SK-N-SH treated with all-trans-retinoic acid at 6 μM for 48 hours (cell line): ENCODE data around the gene HSDL1.

ENCODE experiments used
- ATAC-seq: fragments of 200-7000 bp; cut with Tn5 transposase; 3 replicates; pipeline ENCODE4 v1.9.1; 2020; ENCODE audit warnings: mild to moderate bottlenecking, moderate library complexity
- CREB5 ChIP-seq: fragments of 250-450 bp; sonication (Bioruptor Pico); IDR thresholded peaks from 2 replicates; pipeline ENCODE4 v1.5.1; 2020; ENCODE audit warnings: low read depth, mild to moderate bottlenecking, moderate library complexity
- CSDC2 ChIP-seq: fragments of 250-450 bp; sonication (Bioruptor Pico); IDR thresholded peaks from 2 replicates; pipeline ENCODE4 v1.5.0; 2020; ENCODE audit warnings: mild to moderate bottlenecking, moderate library complexity
- CSRNP3 ChIP-seq: fragments of 250-450 bp; sonication (Bioruptor Pico); IDR thresholded peaks from 2 replicates; pipeline ENCODE4 v1.5.1; 2021; ENCODE audit warnings: mild to moderate bottlenecking, moderate library complexity
- ESRRG ChIP-seq: fragments of 250-450 bp; sonication (Bioruptor Pico); IDR thresholded peaks from 2 replicates; pipeline ENCODE4 v1.6.1; 2021; ENCODE audit warnings: mild to moderate bottlenecking
- GLIS3 ChIP-seq: fragments of 250-450 bp; sonication (Bioruptor Pico); IDR thresholded peaks from 2 replicates; pipeline ENCODE4 v1.5.0; 2020; ENCODE audit warnings: mild to moderate bottlenecking, moderate library complexity
- ISL1 ChIP-seq: fragments of 250-450 bp; sonication (Bioruptor Pico); IDR thresholded peaks from 2 replicates; pipeline ENCODE4 v2.1.2; 2022; ENCODE audit warnings: mild to moderate bottlenecking, moderate library complexity
- OSR1 ChIP-seq: fragments of 250-450 bp; sonication (Bioruptor Pico); IDR thresholded peaks from 2 replicates; pipeline ENCODE4 v1.8.0; 2022; ENCODE audit warnings: moderate library complexity, mild to moderate bottlenecking, inconsistent platforms
- POU6F1 ChIP-seq: fragments of 250-450 bp; sonication (Bioruptor Pico); IDR thresholded peaks from 2 replicates; pipeline ENCODE4 v1.8.0; 2021; ENCODE audit warnings: low read depth, mild to moderate bottlenecking, moderate library complexity, borderline replicate concordance
- PPARA ChIP-seq: fragments of 250-450 bp; sonication (Bioruptor Pico); IDR thresholded peaks from 2 replicates; pipeline ENCODE4 v1.5.0; 2020; ENCODE audit warnings: mild to moderate bottlenecking, borderline replicate concordance
- SNAI2 ChIP-seq: fragments of 250-450 bp; sonication (Bioruptor Pico); IDR thresholded peaks from 2 replicates; pipeline ENCODE4 v1.5.0; 2020; ENCODE audit warnings: mild to moderate bottlenecking, moderate library complexity
- TCF4 ChIP-seq: fragments of 250-450 bp; sonication (Bioruptor Pico); IDR thresholded peaks from 2 replicates; pipeline ENCODE4 v1.8.0; 2021; ENCODE audit warnings: mild to moderate bottlenecking, moderate library complexity, borderline replicate concordance
- TOX ChIP-seq: fragments of 250-450 bp; sonication (Bioruptor Pico); IDR thresholded peaks from 2 replicates; pipeline ENCODE4 v1.8.0; 2021; ENCODE audit warnings: mild to moderate bottlenecking, moderate library complexity, borderline replicate concordance
- ZC3H10 ChIP-seq: fragments of 250-450 bp; sonication (Bioruptor Pico); IDR thresholded peaks from 2 replicates; pipeline ENCODE4 v1.5.1; 2021; ENCODE audit warnings: mild to moderate bottlenecking, moderate library complexity
- ZFP3 ChIP-seq: fragments of 250-450 bp; sonication (Bioruptor Pico); IDR thresholded peaks from 2 replicates; pipeline ENCODE4 v1.5.0; 2020; ENCODE audit warnings: mild to moderate bottlenecking, moderate library complexity
- ZFP30 ChIP-seq: fragments of 450-650 bp; formaldehyde crosslinking; IDR thresholded peaks from 2 replicates; pipeline ENCODE4 v1.5.0; 2022; ENCODE audit warnings: mild to moderate bottlenecking, moderate library complexity
- ZNF565 ChIP-seq: fragments of 450-650 bp; formaldehyde crosslinking; conservative IDR thresholded peaks from 2 replicates; pipeline ENCODE4 v1.5.0; 2020; ENCODE audit warnings: low read depth, mild to moderate bottlenecking, moderate library complexity
- ZNF70 ChIP-seq: fragments of 450-650 bp; formaldehyde crosslinking; IDR thresholded peaks from 2 replicates; pipeline ENCODE4 v1.5.0; 2020; ENCODE audit warnings: mild to moderate bottlenecking, moderate library complexity
- ZNF8 ChIP-seq: fragments of 450-650 bp; formaldehyde crosslinking; IDR thresholded peaks from 2 replicates; pipeline ENCODE4 v1.5.0; 2020; ENCODE audit warnings: mild to moderate bottlenecking, moderate library complexity
- TF ChIP-seq, protein P1 (sequence below): fragments of 250-450 bp; sonication (Bioruptor Pico); IDR thresholded peaks from 2 replicates; pipeline ENCODE4 v1.8.0; 2020; ENCODE audit warnings: mild to moderate bottlenecking, moderate library complexity, borderline replicate concordance

HSDL1 gene

DNA sequence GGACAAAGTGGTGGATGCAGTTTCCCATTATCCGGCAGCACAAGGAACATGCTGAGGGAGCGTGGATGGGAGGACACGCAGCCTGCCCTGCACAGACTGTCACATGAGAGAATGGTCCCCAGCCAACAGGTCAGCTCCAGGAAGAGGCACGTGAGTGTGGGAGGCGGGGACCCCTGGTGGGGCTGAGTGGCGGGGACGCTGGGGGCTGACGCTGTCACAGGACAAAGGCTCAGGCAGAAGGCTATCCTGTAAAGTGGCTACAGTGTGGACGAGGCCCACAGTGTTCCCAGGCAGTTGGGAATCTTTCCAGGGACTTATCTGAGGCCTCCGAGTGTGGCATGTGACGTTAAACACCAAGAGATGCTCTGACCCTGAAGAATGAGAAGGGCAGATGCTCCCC, 58.6 kb downstream of the HSDL1 start:
- TF ChIP-seq POU6F1 (CRISPR knock-in tag), result no peak
- TF ChIP-seq TCF4 (CRISPR knock-in tag), result no peak
- no peak for TF ChIP-seq ZNF70 (CRISPR knock-in tag)
- TF ChIP-seq ESRRG (CRISPR knock-in tag), result no peak
- TF ChIP-seq, protein P1, sequence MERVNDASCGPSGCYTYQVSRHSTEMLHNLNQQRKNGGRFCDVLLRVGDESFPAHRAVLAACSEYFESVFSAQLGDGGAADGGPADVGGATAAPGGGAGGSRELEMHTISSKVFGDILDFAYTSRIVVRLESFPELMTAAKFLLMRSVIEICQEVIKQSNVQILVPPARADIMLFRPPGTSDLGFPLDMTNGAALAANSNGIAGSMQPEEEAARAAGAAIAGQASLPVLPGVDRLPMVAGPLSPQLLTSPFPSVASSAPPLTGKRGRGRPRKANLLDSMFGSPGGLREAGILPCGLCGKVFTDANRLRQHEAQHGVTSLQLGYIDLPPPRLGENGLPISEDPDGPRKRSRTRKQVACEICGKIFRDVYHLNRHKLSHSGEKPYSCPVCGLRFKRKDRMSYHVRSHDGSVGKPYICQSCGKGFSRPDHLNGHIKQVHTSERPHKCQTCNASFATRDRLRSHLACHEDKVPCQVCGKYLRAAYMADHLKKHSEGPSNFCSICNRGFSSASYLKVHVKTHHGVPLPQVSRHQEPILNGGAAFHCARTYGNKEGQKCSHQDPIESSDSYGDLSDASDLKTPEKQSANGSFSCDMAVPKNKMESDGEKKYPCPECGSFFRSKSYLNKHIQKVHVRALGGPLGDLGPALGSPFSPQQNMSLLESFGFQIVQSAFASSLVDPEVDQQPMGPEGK (CRISPR knock-in tag), result no peak
- no peak for TF ChIP-seq OSR1
- TF ChIP-seq GLIS3 (CRISPR knock-in tag), result no peak
- ATAC-seq, result no peak

DNA sequence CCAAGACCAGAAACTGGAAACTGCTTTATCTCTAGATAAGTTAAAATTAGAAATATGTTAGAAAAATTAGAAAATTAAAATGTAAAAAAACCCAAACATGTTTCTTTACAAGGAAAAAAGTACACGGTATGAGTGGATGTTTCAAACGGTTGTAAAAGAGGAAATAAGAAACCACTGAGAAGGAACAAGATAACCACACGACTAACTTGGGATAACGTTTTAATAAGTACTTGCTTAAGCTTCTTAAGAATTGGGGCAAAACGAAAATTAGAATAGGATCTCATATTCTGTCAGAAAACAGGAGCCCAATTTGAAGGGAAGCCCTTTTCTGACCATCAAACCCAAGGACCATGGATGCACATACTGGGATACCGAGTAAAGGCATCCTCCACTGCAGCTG, 59.2 kb downstream of the HSDL1 start:
- TF ChIP-seq TCF4 (CRISPR knock-in tag), result no peak
- TF ChIP-seq ESRRG (CRISPR knock-in tag), result no peak
- no peak for TF ChIP-seq ISL1
- TF ChIP-seq CREB5 (CRISPR knock-in tag), result no peak
- no peak for TF ChIP-seq CSRNP3 (CRISPR knock-in tag)
- TF ChIP-seq, protein P1 (CRISPR knock-in tag), result no peak
- TF ChIP-seq ZC3H10 (CRISPR knock-in tag), result no peak
- TF ChIP-seq PPARA, result no peak
- no peak for TF ChIP-seq ZFP30 (CRISPR knock-in tag)
- TF ChIP-seq GLIS3 (CRISPR knock-in tag), result no peak
- TF ChIP-seq ZNF8 (CRISPR knock-in tag), result no peak
- no peak for TF ChIP-seq TOX (CRISPR knock-in tag)
- TF ChIP-seq OSR1, result no peak
- no peak for TF ChIP-seq ZNF565
- TF ChIP-seq CSDC2 (CRISPR knock-in tag), result no peak
- TF ChIP-seq ZFP3 (CRISPR knock-in tag), result no peak
- no peak for TF ChIP-seq SNAI2 (CRISPR knock-in tag)
- ATAC-seq, result no peak

DNA sequence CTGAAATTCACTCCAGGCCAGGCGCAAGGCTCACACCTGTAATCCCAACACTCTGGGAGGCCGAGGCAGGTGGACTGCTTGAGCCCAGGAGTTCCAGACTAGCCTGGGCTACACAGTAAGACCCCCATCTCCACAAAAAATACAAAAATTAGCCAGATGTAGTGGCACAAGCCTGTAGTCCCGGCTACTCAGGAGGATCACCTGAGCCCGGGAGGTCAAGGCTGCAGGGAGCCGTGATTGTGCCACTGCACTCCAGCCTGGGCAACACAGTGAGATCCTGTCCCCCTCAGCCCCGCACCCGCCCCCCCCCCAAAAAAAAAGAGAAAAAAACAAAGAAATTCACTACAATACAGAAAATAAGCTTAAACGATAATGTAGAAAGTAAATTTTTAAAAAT, 59.7 kb downstream of the HSDL1 start:
- TF ChIP-seq ZNF70 (CRISPR knock-in tag), result no peak
- no peak for TF ChIP-seq ESRRG (CRISPR knock-in tag)
- TF ChIP-seq, protein P1 (CRISPR knock-in tag), result no peak
- TF ChIP-seq CREB5 (CRISPR knock-in tag), result no peak
- TF ChIP-seq ZFP3 (CRISPR knock-in tag), result no peak
- no peak for TF ChIP-seq OSR1
- TF ChIP-seq PPARA, result no peak
- TF ChIP-seq, all 23 proteins: peak for 0
- no peak; the same call in 2 of the 3 replicates for ATAC-seq
